Measurements from ENCODE around the gene COPS7A.
"Not testable (repeated sequence)": the region's sequence is repeated elsewhere in the genome, so short reads cannot be mapped to it uniquely, and the experiment has no call there.

The COPS7A gene

DNA sequence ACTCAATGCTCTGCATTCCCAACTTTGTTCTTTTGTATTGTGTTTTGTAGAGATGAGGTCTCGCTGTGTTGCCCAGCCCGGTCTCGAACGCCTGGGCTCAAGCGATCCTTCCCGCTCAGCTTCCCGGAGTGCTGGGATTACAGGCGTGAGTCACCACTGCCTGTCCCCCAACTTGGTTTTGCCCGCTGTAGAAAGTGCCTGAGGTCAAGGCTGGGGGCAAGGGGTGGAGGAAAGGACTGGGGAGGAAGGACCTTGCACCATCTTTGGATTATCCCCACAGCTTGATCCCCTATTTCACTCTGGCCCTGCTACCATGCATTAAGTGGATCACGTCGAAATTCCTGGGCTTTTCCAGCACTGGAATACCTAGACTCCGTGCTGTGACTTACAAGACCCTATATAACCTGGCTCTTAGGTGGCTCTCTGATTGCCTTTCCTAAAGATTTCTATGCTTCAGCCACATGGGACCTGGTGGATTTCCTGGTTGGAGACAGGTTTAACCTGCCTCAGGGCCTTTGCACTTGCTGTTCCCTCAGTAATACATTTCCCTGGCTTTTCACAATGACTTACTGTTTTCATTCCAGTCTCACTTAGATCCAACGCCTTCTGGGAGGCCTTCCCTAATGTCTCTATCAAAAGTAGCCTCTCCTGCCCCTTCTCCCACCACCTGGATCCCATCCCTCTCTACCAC, 22.6 kb upstream of the COPS7A start:
- DNase-seq = no peak

GRCh38 chr12:6703631-6704030, 20.2 kb upstream of the COPS7A start:
- DNase-seq = no peak

DNA sequence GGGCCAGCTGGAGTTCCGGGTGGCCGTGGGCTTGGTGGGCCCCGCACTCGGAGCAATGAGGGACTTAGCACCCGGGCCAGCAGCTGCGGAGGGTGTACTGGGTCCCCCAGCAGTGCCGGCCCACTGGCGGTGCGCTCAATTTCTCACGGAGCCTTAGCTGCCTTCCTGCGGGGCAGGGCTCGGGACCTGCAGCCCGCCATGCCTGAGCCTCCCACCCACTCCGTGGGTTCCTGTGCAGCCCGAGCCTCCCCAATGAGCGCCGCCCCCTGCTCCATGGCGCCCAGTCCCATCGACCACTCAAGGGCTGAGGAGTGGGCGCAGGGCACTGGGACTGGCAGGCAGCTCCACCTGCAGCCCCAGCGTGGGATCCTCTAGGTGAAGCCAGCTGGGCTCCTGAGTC, 15.5 kb upstream of the COPS7A start:
- DNase-seq = not testable (repeated sequence)

DNA sequence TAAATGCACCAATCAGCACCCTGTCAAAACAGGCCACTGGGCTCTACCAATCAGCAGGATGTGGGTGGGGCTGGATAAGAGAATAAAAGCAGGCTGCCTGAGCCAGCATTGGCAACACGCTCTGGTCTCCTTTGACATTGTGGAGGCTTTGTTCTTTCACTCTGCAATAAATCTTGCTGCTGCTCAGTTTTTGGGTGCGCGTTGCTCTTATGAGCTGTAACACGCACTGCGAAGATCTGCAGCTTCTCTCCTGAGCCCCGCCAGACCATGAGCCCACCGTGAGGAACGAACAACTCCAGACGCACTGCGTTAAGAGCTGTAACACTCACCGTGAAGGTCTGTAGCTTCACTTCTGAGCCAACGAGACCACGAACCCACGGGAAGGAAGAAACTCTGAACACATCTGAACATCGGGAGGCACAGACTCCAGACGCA, 14.9 kb upstream of the COPS7A start:
- DNase-seq = no peak

- DNase-seq = not testable (repeated sequence)
Observed at GRCh38 chr12:6716031-6716873, 7.6 kb upstream of the COPS7A start.

DNA sequence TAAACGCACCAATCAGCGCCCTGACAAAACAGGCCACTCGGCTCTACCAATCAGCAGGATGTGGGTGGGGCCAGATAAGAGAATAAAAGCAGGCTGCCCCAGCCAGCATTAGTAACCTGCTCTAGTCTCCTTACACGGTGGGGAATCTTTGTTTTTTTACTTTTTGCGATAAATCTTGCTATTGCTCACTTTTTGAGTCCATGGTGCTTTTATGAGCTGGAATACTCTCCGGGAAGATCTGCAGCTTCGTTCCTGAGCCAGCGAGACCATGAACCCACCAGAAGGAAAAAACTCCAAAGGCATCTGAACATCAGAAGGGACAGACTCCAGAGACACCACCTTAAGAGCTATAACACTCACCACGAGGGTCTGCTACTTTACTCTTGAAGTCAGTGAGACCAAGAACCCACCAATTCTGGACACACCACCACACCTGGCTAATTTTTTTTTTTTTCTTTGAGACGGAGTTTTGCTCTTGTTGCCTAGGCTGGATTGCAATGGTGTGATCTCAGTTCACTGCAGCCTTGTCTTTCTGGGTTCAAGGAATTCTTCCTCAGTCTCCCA, 6.9 kb upstream of the COPS7A start:
- DNase-seq = no peak

- no peak for DNase-seq
Observed at GRCh38 chr12:6722863-6723262, 983 bp upstream of the COPS7A start.

- no peak for DNase-seq
Observed at GRCh38 chr12:6724409-6724797, 557 bp downstream of the COPS7A start.

DNA sequence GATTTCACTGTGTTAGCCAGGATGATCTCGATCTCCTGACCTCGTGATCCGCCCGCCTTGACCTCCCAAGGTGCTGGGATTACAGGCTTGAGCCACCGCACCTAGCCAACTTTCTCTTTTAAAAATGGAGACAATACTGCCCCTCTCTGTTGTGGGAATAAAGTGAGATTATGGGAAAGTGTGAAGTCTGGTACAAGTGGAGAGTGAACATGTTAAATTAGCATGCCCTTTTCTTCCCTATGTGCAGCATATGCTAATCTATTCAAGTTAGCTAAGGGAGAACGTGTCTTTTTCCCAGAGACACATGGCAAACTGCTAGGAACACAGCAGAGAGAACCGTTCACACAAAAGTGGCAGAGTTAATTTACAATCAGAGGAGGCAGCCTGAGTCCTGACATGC, 1.5 kb downstream of the COPS7A start:
- DNase-seq = no peak

- no peak for DNase-seq
Observed at GRCh38 chr12:6729186-6729585, 5.3 kb downstream of the COPS7A start.

DNA sequence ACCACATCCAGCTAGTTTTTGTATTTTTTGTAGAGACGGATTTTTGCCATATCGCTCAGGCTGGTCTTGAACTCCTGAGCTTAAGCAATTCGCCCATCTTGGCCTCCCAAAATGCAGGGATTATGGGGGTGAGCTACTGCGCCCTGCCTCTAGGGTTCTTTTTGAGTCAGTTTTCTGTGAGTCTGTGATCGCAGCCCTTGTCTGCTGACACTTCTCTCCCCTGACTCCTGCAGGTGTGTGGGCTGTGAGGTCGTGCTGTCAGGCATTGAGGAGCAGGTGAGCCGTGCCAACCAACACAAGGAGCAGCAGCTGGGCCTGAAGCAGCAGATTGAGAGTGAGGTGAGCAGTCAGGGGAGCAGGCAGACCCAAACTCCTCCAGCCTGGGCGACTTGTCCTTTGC, 6.3 kb downstream of the COPS7A start:
- DNase-seq = no peak

GRCh38 chr12:6734506-6735387, 10.9 kb downstream of the COPS7A start:
- peak in 1 of 2 experiments; percentile 52 for DNase-seq

GRCh38 chr12:6735448-6736191, 11.8 kb downstream of the COPS7A start:
- DNase-seq = peak in 1 of 2 experiments; percentile 48

DNA sequence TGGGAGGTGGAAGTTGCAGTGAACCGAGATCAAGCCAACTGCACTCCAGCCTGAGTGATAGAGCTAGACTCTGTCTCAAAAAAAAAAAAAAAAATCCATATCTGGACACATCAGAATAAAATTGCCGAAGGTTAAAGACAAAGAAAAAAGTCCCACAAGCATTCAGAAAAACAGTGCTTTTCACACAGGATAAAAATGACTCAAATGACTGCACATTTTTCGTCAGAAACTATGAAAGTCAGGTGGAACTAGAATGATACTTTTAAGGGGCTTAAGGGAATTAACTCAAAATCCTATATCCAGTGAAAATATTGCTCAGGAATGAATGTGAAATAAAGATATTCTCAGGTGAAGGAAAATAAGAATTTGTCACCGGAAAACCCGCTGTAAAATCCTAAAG, 12.9 kb downstream of the COPS7A start:
- no peak for DNase-seq

GRCh38 chr12:6742080-6742479, 18.2 kb downstream of the COPS7A start:
- not testable (repeated sequence) for DNase-seq

DNA sequence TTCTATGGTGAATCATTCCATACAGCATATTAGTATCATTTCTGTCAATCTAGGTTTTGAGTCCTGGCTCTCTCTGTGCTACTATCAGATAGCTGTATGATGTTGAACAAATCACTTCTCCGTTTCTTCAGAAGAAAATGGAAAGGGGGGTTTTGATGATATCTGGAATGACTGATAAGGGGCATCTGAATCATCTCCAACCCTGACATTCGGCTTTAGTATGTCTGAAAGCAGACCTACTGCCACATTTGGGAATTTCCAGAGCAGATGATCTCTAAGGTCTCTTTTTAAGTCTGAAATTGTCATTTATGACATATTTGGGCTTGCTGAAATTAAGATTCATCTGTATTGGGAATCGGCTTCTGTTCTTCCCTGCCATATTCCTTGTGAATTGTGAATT, 19.0 kb downstream of the COPS7A start:
- DNase-seq = no peak

GRCh38 chr12:6743300-6743699, 19.5 kb downstream of the COPS7A start:
- not testable (repeated sequence) for DNase-seq

GRCh38 chr12:6745741-6746525, 22.1 kb downstream of the COPS7A start:
- DNase-seq = no peak

GRCh38 chr12:6747216-6747615, 23.4 kb downstream of the COPS7A start:
- DNase-seq = no peak

- DNase-seq = no peak
Observed at GRCh38 chr12:6748761-6749160, 24.9 kb downstream of the COPS7A start.

- DNase-seq = no peak
Observed at GRCh38 chr12:6750506-6750905, 26.7 kb downstream of the COPS7A start.
